Nephron progenitor cell (in vitro differentiated cells): ENCODE measurements around the gene GPC3.

Experiments
- DNase-seq: peaks from one replicate; pipeline ENCODE4 v3.0.0; 2021
- H3K27ac Mint-ChIP-seq: 2 replicates; pipeline ENCODE4 v1.8.0; 2021; ENCODE audit warnings: mild to moderate bottlenecking, moderate library complexity, mixed read lengths
- H3K27me3 Mint-ChIP-seq: 2 replicates; pipeline ENCODE4 v1.8.0; 2021; ENCODE audit warnings: mild to moderate bottlenecking, low read depth, mixed read lengths; ENCODE audit not compliant: poor library complexity
- H3K36me3 Mint-ChIP-seq: 2 replicates; pipeline ENCODE4 v1.8.0; 2021; ENCODE audit warnings: low read depth, mixed read lengths
- H3K4me1 Mint-ChIP-seq: 2 replicates; pipeline ENCODE4 v1.8.0; 2021; ENCODE audit warnings: mixed read lengths
- H3K4me3 Mint-ChIP-seq: 2 replicates; pipeline ENCODE4 v1.8.0; 2021; ENCODE audit warnings: mild to moderate bottlenecking, moderate library complexity, mixed read lengths
- H3K9me3 Mint-ChIP-seq: 2 replicates; pipeline ENCODE4 v1.8.0; 2021; ENCODE audit warnings: mild to moderate bottlenecking, moderate library complexity, mixed read lengths
- CTCF ChIP-seq: fragments of 200-600 bp; sonication (generic); IDR thresholded peaks from 2 replicates; pipeline ENCODE4 v1.5.0; 2021; ENCODE audit warnings: antibody characterized with exemption

Gene GPC3

GRCh38 chrX:133513123-133513522 lies 472.3 kb downstream of the GPC3 start:
- peaks cover 13% of the 10 kb centered on the region for H3K9me3 Mint-ChIP-seq
- H3K36me3 Mint-ChIP-seq = no peaks in the 10 kb centered on the region
- no peak overlapping the region for H3K4me3 Mint-ChIP-seq
- peaks cover 22% of the 10 kb centered on the region for H3K4me1 Mint-ChIP-seq
- H3K27me3 Mint-ChIP-seq = no peaks in the 10 kb centered on the region
- no peak for DNase-seq
- TF ChIP-seq CTCF = no peak
- H3K27ac Mint-ChIP-seq = no peak overlapping the region

GRCh38 chrX:133511041-133511440 lies 474.4 kb downstream of the GPC3 start:
- Mint-ChIP-seq H3K9me3 (peaks cover 11% of the 10 kb centered on the region), H3K4me3 (no peak overlapping the region), H3K36me3 (no peaks in the 10 kb centered on the region), H3K27me3 (peaks cover 4% of the 10 kb centered on the region), H3K4me1 (peaks cover 22% of the 10 kb centered on the region), H3K27ac (no peak overlapping the region)
- TF ChIP-seq CTCF = no peak
- DNase-seq = no peak

- H3K4me1 Mint-ChIP-seq = peaks cover 17% of the 10 kb centered on the region
- H3K9me3 Mint-ChIP-seq = no peaks in the 10 kb centered on the region
- no peak overlapping the region for H3K4me3 Mint-ChIP-seq
- peak overlapping the region; percentile 43 for H3K27ac Mint-ChIP-seq
- no peak for TF ChIP-seq CTCF
- H3K27me3 Mint-ChIP-seq = peaks cover 4% of the 10 kb centered on the region
- DNase-seq = no peak
- no peaks in the 10 kb centered on the region for H3K36me3 Mint-ChIP-seq
These were observed 488.0 kb downstream of the GPC3 start for GRCh38 chrX:133497356-133497755.

- no peaks in the 10 kb centered on the region for H3K36me3 Mint-ChIP-seq
- H3K4me3 Mint-ChIP-seq = no peak overlapping the region
- DNase-seq = no peak
- peaks cover 24% of the 10 kb centered on the region for H3K4me1 Mint-ChIP-seq
- H3K27ac Mint-ChIP-seq = no peak overlapping the region
- peaks cover 7% of the 10 kb centered on the region for H3K27me3 Mint-ChIP-seq
- H3K9me3 Mint-ChIP-seq = no peaks in the 10 kb centered on the region
- no peak for TF ChIP-seq CTCF
These were observed 489.7 kb downstream of the GPC3 start for GRCh38 chrX:133495464-133496391.

GRCh38 chrX:133493366-133493765 lies 492.0 kb downstream of the GPC3 start:
- Mint-ChIP-seq H3K27ac (no peak overlapping the region), H3K9me3 (no peaks in the 10 kb centered on the region), H3K36me3 (no peaks in the 10 kb centered on the region), H3K4me1 (peaks cover 24% of the 10 kb centered on the region), H3K27me3 (peaks cover 7% of the 10 kb centered on the region), H3K4me3 (no peak overlapping the region)
- DNase-seq = no peak
- no peak for TF ChIP-seq CTCF

GRCh38 chrX:133490955-133491354 lies 494.4 kb downstream of the GPC3 start:
- Mint-ChIP-seq H3K9me3 (no peaks in the 10 kb centered on the region), H3K4me1 (peaks cover 11% of the 10 kb centered on the region), H3K27ac (no peak overlapping the region), H3K4me3 (no peak overlapping the region), H3K36me3 (no peaks in the 10 kb centered on the region), H3K27me3 (peaks cover 16% of the 10 kb centered on the region)
- no peak for TF ChIP-seq CTCF
- DNase-seq = no peak
